Lower leg skin (tissue), 4 donors: ENCODE results near the gene RABGGTA. TPM values are rescaled to one million over a fixed set of nuclear protein-coding genes. Genes with fewer than 3 reads are reported as not detected.
A peak's percentile ranks its signal among the peaks of the same experiment; 100 is the strongest.

Experiments
- DNase-seq, 2 donors: peaks; one replicate each; pipeline ENCODE4 v3.0.0-alpha.2; 2019; ENCODE audit warnings: low spot score in 2 of 2
- H3K4me3 ChIP-seq: fragments of 200-600 bp; sonication (generic); 2 replicates; pipeline ENCODE4 v1.5.1; 2017; ENCODE audit warnings: mild to moderate bottlenecking, low read depth; ENCODE audit not compliant: poor library complexity, severe bottlenecking
- CTCF ChIP-seq, 3 donors: fragments of 450-650 bp; IDR thresholded peaks; one replicate each; pipeline ENCODE4 v1.5.1; 2016; ENCODE audit warnings: antibody characterized with exemption in 3 of 3, mild to moderate bottlenecking in 3 of 3, moderate library complexity in 2 of 3
- POLR2A ChIP-seq, 2 donors: fragments of 450-650 bp; IDR thresholded peaks; one replicate each; pipeline ENCODE4 v1.6.1; 2016 to 2017; ENCODE audit warnings: antibody characterized with exemption in 2 of 2, mild to moderate bottlenecking in 1 of 2, moderate library complexity in 1 of 2
- WGBS, 2 donors: methylation state at CpG; one replicate each; pipeline ENCODE4 v1.1.5; 2018; 5-methylcytosine and 5-hydroxymethylcytosine counted together
- intact Hi-C: fragments of 100-400 bp; cut with DNase I; formaldehyde crosslinking; loops from one replicate; pipeline ENCODE4 v1.15.0; 2023; ENCODE audit warnings: low total_unique reads
- total RNA-seq, 4 donors: library from RNA; depleted of rRNA; stranded (reverse); fragments of >200 nt; gene quantifications; one replicate each; pipeline ENCODE4 v1.1.0, GENCODE V29; 2016

The RABGGTA gene
- total RNA-seq, 4 donors from 2014 or later = 35.5 to 69.4 (median 44.7) TPM

GRCh38 chr14:24278424-24278823 is 7.0 kb upstream of the RABGGTA start:
- WGBS, 2 donors = 91 to 93% methylated on average over 5 of the region's 5 CpGs
- intact Hi-C loops = no loop called here
- no peak for DNase-seq
- TF ChIP-seq POLR2A (IDR thresholded peaks at IDR 0.05) (no peak), CTCF (IDR thresholded peaks at IDR 0.05) (no peak)
- H3K4me3 ChIP-seq = no peak overlapping the region

DNA sequence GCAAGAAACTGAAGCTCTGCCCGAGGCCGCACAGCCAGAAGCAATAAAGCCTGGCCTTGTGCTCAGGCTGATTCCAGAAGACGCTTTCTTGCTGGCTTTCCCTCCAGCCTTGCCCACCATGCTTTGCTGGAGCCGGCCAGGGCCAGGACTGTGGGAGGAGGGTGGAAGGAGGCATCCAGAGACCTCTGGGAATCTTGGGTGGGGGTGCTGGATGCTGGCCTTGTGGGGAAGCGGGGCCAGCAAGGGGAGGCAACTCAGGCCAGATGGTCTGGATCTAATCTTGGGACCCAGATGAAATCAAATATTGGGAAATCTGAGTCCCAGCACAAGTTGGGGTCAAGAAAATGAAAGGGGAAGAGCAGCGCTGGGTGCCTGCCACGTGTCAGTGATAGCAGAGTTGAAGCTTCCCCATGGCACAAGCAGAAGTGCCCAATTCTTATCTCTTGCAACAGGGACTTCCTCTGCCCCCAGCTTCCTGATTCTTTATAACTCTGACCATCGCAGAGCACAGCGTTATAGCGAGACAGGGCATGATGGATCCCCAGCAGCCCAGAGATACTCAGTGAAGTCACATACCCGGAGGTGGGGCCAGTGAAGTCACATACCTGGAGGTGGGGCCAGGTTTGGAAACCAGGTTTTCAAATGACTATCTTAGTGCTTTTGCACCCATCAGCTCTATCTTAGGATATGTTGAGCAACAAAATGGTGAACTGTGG is 6.4 kb upstream of the RABGGTA start:
- no peak for TF ChIP-seq CTCF (IDR thresholded peaks at IDR 0.05)
- no peak for TF ChIP-seq POLR2A (IDR thresholded peaks at IDR 0.05)
- no peak overlapping the region for H3K4me3 ChIP-seq
- peak in 1 of 2 donors; percentile 79 for DNase-seq
- intact Hi-C loops = no loop called here
- 66 to 82% methylated on average over 11 of the region's 11 CpGs for WGBS, 2 donors

DNA sequence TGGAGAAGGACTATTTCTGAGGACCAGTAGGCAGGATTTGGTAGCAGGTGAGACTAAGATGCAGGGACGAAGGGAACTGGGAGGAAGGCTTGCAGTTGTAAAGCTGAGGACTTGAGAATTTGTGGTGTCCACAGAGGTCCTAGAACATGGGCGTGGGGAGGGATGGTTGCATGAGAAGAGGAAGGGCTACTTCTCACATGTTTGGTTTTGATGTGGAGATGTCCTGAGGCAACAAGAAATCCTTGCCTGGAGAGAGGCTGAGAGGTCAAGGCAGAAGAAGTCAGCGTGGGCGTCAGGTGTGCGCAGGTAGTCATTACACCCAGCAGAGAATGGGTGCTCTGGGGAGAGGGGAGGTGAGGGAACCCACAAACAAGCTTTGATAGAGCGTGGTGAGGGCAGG is 5.7 kb upstream of the RABGGTA start:
- no peak for TF ChIP-seq POLR2A (IDR thresholded peaks at IDR 0.05)
- no peak for TF ChIP-seq CTCF (IDR thresholded peaks at IDR 0.05)
- intact Hi-C loops = no loop called here
- no peak overlapping the region for H3K4me3 ChIP-seq
- WGBS, 2 donors = 85 to 91% methylated on average over 6 of the region's 6 CpGs
- DNase-seq = no peak

GRCh38 chr14:24274101-24274543 is 2.7 kb upstream of the RABGGTA start:
- no peak overlapping the region for H3K4me3 ChIP-seq
- WGBS, 2 donors = 43 to 55% methylated on average over 3 of the region's 3 CpGs
- DNase-seq = no peak
- intact Hi-C loops = no loop called here
- TF ChIP-seq POLR2A (IDR thresholded peaks at IDR 0.05) (no peak), CTCF (IDR thresholded peaks at IDR 0.05) (no peak)

DNA sequence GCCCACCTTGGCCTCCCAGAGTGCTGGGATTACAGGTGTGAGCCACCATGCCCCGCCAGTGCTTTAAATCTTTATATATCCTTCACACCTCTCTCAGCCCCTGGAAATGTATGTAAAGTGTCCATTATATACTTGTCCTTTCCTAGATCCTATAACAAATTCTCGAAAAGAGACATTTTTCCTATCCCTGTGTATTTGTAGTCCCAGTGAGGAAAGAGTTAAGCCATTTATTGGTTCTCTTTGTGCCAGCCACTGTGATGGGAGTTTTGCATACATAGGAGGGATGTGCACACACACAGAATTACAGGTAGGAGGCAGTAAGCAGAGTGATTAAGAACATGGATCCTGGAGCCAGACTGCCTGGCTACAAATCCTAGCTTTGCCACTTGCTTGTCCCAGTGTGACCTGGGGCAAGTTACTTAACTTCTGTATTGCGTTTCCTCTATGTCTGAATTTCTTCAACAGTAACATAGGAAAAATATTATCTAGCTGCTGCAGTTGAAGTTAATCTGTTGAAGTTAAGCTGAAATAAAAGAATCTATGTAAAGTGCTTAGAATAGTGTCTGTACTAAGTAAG is 2.1 kb upstream of the RABGGTA start:
- intact Hi-C loops = no loop called here
- 39 to 77% methylated on average over 3 of the region's 3 CpGs for WGBS, 2 donors
- H3K4me3 ChIP-seq = no peak overlapping the region
- TF ChIP-seq POLR2A (IDR thresholded peaks at IDR 0.05) (no peak), CTCF (IDR thresholded peaks at IDR 0.05) (no peak)
- DNase-seq = no peak
